Activated CD4-positive, alpha-beta T cell treated with anti-CD3 and anti-CD28 coated beads for 24 hours (primary cell): ENCODE results near the gene NETO1.

Experiments
- DNase-seq, 2 donors: peaks; one replicate each; pipeline ENCODE4 v3.0.0-alpha.2; 2020; ENCODE audit warnings: low read depth in 2 of 2

NETO1 gene

DNA sequence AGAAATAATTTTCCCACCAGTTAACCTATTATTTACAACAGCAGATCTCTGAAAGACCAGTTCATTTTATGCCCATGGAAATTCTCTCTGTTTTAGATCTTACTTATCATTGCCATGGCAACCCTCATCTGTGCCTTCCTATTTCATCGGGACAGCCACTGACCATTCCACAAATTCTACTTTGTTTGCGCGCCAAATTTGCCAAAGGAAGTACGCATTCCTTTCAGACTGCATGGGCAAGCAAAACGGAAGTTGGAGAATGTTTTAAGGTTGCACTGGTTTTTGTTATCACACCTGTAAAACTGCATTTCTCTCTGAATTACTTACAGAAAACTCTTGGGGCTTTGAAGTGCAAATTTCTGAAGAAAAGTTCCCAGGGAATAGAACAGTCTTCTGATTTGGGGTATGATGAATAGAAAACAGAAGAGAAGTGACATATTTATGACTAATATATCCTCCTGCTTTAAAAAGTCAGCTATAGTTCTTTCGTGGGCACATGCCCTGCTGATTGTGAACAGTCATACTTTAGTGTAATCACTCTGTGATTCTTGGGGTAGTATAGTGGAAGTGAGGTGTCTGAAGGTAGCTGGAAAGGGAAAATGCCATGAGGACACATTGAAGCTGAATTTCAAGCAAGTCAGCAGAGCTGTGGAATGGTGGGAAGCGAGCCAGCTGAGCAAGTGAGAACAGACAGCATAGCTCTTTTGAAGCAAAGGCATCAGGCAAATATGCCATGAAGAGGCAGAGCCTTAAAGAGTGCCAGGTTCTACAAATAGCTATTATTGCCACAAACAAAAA lies 20.9 kb downstream of the NETO1 start:
- DNase-seq: no peak

- DNase-seq: no peak
Observed at GRCh38 chr18:72843743-72844142, 24.0 kb downstream of the NETO1 start.

- DNase-seq: no peak
Observed at GRCh38 chr18:72840109-72840508, 27.7 kb downstream of the NETO1 start.

- no peak for DNase-seq
Observed at GRCh38 chr18:72834731-72835130, 33.1 kb downstream of the NETO1 start.

DNA sequence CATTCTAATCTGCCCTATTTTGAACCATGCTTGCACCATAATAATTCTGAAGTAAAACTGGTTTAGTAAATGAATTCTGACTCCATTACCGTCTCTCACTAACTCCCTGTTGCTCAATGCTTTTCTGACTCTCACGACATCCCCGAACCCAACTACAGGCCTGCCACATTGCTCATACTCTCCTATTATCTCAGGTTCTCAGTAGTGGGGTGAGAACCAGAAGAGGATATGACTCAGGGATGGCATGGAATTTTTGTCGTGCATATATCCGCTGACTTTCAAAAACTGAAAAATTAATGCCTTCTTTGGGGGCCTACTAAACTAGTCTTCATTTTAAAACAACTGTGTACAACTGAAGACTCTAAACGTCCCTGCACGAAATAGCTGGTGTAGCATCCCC lies 34.3 kb downstream of the NETO1 start:
- DNase-seq: no peak

DNA sequence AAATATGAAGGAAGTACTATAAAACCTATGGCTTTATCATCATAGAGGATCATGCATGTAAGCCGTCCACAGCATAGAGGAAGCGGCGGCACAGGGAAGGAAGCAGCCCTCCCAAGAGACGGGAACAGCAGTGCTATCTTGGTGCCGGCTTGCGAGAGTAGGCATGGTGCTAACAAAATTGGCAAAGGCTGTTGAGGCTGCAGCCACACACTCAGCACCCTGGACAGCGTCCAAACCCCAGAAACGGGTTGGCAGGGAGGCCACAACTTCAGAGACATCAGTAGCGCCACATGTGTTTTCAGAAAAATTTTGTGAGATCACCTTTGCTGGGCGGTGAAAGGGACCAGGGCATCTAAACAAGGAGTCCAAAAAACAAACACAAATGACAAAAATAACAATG lies 37.7 kb downstream of the NETO1 start:
- DNase-seq: no peak

- no peak for DNase-seq
Observed at GRCh38 chr18:72828601-72829000, 39.2 kb downstream of the NETO1 start.

DNA sequence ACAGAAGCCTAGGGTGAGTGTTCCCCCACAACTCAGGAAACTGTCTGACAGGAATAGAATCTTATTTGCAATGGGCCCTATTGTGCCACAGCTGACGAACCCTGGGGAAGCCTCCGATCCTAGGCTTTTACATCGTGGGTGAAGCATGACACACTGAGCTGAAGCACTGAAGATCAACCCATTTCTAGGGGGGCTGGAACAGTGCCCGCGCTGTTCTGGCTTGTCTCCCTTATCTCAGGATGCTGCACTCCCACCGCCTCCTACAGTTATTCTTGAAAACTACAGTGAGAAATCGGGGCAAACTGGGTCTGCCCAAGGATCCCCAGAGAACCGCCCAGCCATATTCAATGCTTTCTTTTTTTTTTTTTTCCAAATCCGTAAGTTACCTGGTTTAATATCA lies 41.1 kb downstream of the NETO1 start:
- DNase-seq: no peak

DNA sequence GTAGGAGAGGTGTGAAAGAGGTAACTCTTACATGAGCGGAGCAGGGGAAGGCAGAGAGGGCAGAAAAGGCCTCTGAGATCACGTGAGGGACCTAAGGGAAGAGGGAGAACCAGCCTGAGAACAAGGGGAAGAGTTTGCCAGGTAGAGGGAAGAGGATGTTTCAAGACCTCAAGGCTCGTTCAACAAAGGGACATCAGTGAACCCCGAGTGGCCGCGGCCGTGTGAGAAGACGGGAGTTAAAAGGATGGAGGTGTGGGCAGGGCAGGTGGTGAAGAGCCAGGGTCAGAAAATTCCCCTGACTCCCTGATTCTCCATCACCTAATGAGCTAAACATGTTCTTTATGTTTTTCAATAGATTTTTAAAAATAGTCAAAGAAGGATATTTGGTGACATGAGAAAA lies 44.4 kb downstream of the NETO1 start:
- DNase-seq: no peak

DNA sequence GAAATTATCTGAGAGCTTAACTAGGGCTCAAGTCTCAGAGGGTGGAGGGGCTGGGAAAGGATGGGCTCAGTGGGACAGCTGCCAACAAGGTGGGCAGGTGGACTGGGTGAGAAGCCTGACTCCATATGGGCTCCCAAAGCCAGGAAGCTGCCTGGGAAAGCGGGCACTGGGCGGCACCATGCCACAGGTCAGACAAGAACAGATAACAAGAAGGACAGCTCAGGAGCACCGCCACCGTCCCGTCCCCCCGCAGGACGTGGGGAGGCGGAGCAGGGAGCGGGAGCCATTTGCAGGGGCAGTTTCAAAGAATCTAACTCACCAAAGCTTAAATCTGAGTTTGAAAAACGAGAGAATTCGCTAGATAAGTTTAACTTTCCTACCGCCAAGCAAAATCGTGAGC lies 45.6 kb downstream of the NETO1 start:
- no peak for DNase-seq

DNA sequence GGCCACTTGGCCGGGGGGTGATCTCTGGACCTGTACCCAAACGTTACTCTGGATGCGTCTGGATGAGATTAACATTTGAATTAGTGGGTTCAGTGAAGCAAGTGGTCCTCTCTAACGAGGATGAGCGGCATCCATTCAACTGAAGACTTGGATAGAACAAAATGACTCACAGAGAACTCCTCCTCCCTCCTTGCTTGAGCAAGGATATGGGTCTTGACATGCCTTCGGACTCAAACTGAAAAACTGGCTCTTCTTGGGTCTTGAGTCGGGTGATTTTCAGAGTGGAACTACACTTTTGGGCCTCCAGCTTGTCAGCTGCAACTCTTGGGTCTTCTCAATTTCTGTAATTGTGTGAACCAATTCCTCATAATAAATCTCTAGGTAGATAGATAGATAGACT lies 47.2 kb downstream of the NETO1 start:
- DNase-seq: no peak

- no peak for DNase-seq
Observed at GRCh38 chr18:72819050-72819449, 48.7 kb downstream of the NETO1 start.

GRCh38 chr18:72811047-72811446 lies 56.7 kb downstream of the NETO1 start:
- no peak for DNase-seq

GRCh38 chr18:72808680-72809079 lies 59.1 kb downstream of the NETO1 start:
- no peak for DNase-seq

- no peak for DNase-seq
Observed at GRCh38 chr18:72799106-72799505, 68.7 kb downstream of the NETO1 start.

DNA sequence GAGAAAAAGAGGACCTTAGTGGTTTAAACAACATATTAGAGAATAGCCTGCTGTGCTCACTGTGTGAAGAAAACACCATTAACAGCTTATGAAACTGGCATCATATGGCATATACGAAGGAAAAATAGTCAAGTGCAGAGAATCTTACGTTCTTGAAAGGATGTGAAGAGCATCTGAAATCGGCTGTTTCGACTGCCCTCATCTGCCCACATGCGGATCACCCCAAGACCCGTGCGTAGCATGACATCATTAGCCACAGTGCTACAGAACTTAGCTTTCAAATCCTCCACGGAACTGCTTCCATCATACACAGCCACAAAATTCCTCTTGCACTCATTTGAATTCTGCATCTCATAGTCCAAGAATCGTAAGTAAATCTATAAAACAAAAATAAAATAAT lies 84.3 kb downstream of the NETO1 start:
- no peak for DNase-seq

DNA sequence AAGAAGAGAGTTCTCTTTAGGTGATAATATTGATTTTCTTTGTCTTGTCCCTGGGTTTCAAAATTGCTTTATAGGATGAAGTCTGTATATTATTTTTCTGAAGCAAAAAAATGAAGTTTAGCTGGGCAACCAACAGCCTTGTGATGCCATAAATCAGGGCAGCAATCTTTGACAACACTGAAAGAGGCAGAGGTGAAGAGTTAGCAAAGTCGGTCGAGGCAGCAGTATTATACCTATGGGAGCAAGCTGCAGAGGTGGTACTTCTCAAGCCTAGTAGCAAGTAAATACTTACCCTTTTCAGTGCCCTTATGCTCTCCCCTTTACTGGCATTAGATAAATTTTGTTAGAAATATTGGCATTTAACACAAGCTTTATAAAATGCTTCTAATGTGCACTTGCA lies 92.9 kb downstream of the NETO1 start:
- no peak for DNase-seq

GRCh38 chr18:72772916-72773315 lies 94.9 kb downstream of the NETO1 start:
- no peak for DNase-seq

- DNase-seq: no peak
Observed at GRCh38 chr18:72768681-72769229, 99.0 kb downstream of the NETO1 start.

GRCh38 chr18:72762515-72763122 lies 105.2 kb downstream of the NETO1 start:
- DNase-seq: no peak

GRCh38 chr18:72752220-72752619 lies 115.6 kb downstream of the NETO1 start:
- no peak for DNase-seq

- no peak for DNase-seq
Observed at GRCh38 chr18:72742002-72742401, 125.8 kb downstream of the NETO1 start.

DNA sequence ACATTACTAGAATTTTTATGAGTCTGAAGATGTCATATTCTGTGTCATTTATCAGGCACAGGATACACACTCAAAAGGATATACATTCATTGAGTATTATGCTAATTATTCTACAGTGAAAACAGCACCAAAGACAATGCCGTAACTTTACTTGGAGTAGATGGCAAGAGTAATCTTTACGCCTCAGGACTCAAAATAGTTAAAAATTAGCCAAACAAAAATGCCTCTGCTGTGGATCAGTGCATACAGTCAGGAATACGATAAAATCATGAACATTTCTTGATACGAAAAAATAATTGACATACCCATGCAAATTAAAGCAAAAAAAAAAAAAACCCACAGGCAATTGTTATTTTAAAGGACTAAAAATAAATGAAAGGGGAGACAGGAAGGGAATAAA lies 129.7 kb downstream of the NETO1 start:
- no peak for DNase-seq
